GM23338 (cell line): ENCODE results near the gene TRPV5. TPM values are rescaled to one million over a fixed set of nuclear protein-coding genes. Genes with fewer than 3 reads are reported as not detected.

Experiments
- ATAC-seq: fragments of 200-7000 bp; cut with Tn5 transposase; 3 replicates; pipeline ENCODE4 v1.9.1; 2020
- DNase-seq: peaks from one replicate; pipeline ENCODE4 v3.0.0-alpha.2; 2015; ENCODE audit warnings: low spot score
- H2AFZ ChIP-seq: fragments of 200-600 bp; sonication (generic); 2 replicates; pipeline ENCODE4 v1.8.0; 2016; ENCODE audit warnings: antibody characterized with exemption, mild to moderate bottlenecking, moderate library complexity
- H3F3A ChIP-seq: fragments of 200-600 bp; sonication (generic); replicated peaks from 2 replicates; pipeline ENCODE4 v1.8.0; 2017; ENCODE audit warnings: antibody characterized with exemption, mixed run types, low read depth
- H3K27ac ChIP-seq: fragments of 200-600 bp; sonication (generic); 2 replicates; pipeline ENCODE4 v1.6.1; 2016; ENCODE audit warnings: low read depth
- H3K27me3 ChIP-seq: fragments of 200-600 bp; sonication (generic); 2 replicates; pipeline ENCODE4 v1.8.0; 2016; ENCODE audit warnings: mild to moderate bottlenecking, mixed run types, moderate library complexity; ENCODE audit not compliant: insufficient read depth
- H3K36me3 ChIP-seq: fragments of 200-600 bp; sonication (generic); 2 replicates; pipeline ENCODE4 v1.8.0; 2016; ENCODE audit warnings: mild to moderate bottlenecking; ENCODE audit not compliant: insufficient read depth
- H3K4me1 ChIP-seq: fragments of 200-600 bp; sonication (generic); 2 replicates; pipeline ENCODE4 v1.8.0; 2016; ENCODE audit warnings: mild to moderate bottlenecking, moderate library complexity; ENCODE audit not compliant: insufficient read depth
- H3K4me2 ChIP-seq: fragments of 200-600 bp; sonication (generic); 2 replicates; pipeline ENCODE4 v1.7.1; 2017; ENCODE audit warnings: mixed run types
- H3K4me3 ChIP-seq: fragments of 200-600 bp; sonication (generic); 2 replicates; pipeline ENCODE4 v1.6.1; 2016; ENCODE audit warnings: mixed run types
- H3K79me2 ChIP-seq: fragments of 200-600 bp; sonication (generic); replicated peaks from 2 replicates; pipeline ENCODE4 v1.8.0; 2017; ENCODE audit warnings: mild to moderate bottlenecking; ENCODE audit not compliant: insufficient read depth
- H3K9me2 ChIP-seq: fragments of 200-600 bp; sonication (generic); 2 replicates; pipeline ENCODE4 v1.8.0; 2017; ENCODE audit not compliant: insufficient read depth
- H4K20me1 ChIP-seq: fragments of 200-600 bp; sonication (generic); replicated peaks from 2 replicates; pipeline ENCODE4 v1.8.0; 2017; ENCODE audit warnings: mild to moderate bottlenecking; ENCODE audit not compliant: insufficient read depth
- H3K27ac Mint-ChIP-seq: 2 replicates; pipeline ENCODE4 v1.8.0; 2020; ENCODE audit warnings: inconsistent platforms, mild to moderate bottlenecking, moderate library complexity, mixed read lengths
- H3K27me3 Mint-ChIP-seq: 3 replicates; pipeline ENCODE4 v1.8.0; 2022; ENCODE audit warnings: low read depth, mild to moderate bottlenecking, moderate library complexity, mixed read lengths, inconsistent platforms; ENCODE audit not compliant: insufficient read depth, poor library complexity
- H3K36me3 Mint-ChIP-seq: 3 replicates; pipeline ENCODE4 v1.8.0; 2021; ENCODE audit warnings: low read depth, mild to moderate bottlenecking, inconsistent platforms, moderate library complexity, mixed read lengths
- H3K4me1 Mint-ChIP-seq: 3 replicates; pipeline ENCODE4 v1.8.0; 2020; ENCODE audit warnings: mild to moderate bottlenecking, inconsistent platforms, mixed read lengths
- H3K4me3 Mint-ChIP-seq: 3 replicates; pipeline ENCODE4 v1.8.0; 2021; ENCODE audit warnings: moderate library complexity, mild to moderate bottlenecking, inconsistent platforms, mixed read lengths
- H3K9me3 Mint-ChIP-seq: 3 replicates; pipeline ENCODE4 v1.8.0; 2020; ENCODE audit warnings: moderate library complexity, mild to moderate bottlenecking, inconsistent platforms, mixed read lengths
- CREB1 ChIP-seq: fragments of 250-450 bp; sonication (Bioruptor Pico); IDR thresholded peaks from 2 replicates; pipeline ENCODE4 v1.5.0; 2020; ENCODE audit warnings: low read depth, mild to moderate bottlenecking, moderate library complexity
- EZH2phosphoT487 ChIP-seq: fragments of 200-600 bp; sonication (generic); IDR thresholded peaks from one replicate; pipeline ENCODE4 v1.8.1; 2018; ENCODE audit warnings: antibody characterized with exemption; ENCODE audit not compliant: unreplicated experiment
- JUNB ChIP-seq: IDR thresholded peaks from one replicate; pipeline ENCODE4 v1.6.1; 2016; ENCODE audit warnings: antibody characterized with exemption; ENCODE audit not compliant: unreplicated experiment
- NANOG ChIP-seq: IDR thresholded peaks from 2 replicates; pipeline ENCODE4 v1.6.1; 2016; ENCODE audit warnings: antibody characterized with exemption, borderline replicate concordance
- STAT1 ChIP-seq: IDR thresholded peaks from one replicate; pipeline ENCODE4 v1.6.1; 2016; ENCODE audit warnings: antibody characterized with exemption; ENCODE audit not compliant: unreplicated experiment
- ZNF114 ChIP-seq: fragments of 250-450 bp; sonication (Bioruptor Pico); IDR thresholded peaks from 2 replicates; pipeline ENCODE4 v1.5.0; 2020; ENCODE audit warnings: mild to moderate bottlenecking, moderate library complexity
- ZNF331 ChIP-seq: fragments of 250-450 bp; sonication (Bioruptor Pico); IDR thresholded peaks from 2 replicates; pipeline ENCODE4 v1.5.0; 2020; ENCODE audit warnings: low read depth, mild to moderate bottlenecking, moderate library complexity
- polyA plus RNA-seq: library from polyadenylated mRNA; unstranded; fragments of >200 nt; fragmentation: Nextera tagmentation; extraction: Ambion mirVana; gene quantifications from 2 replicates; pipeline ENCODE4 v1.2.1, GENCODE V29; 2016
- total RNA-seq: library from RNA; depleted of rRNA; stranded (reverse); fragments of >200 nt; shearing (Covaris generic); gene quantifications from 2 replicates; pipeline ENCODE4 v1.2.3, GENCODE V29; 2014
- TF ChIP-seq, protein P1 (sequence below): fragments of 250-450 bp; sonication (Bioruptor Pico); IDR thresholded peaks from 2 replicates; pipeline ENCODE4 v1.5.0; 2020; ENCODE audit warnings: mild to moderate bottlenecking, moderate library complexity
- TF ChIP-seq, protein P2 (sequence below): IDR thresholded peaks from 2 replicates; pipeline ENCODE4 v1.6.1; 2016; ENCODE audit warnings: antibody characterized with exemption

TRPV5 gene
- total and polyA plus RNA-seq, 2 experiments from 2014 or later, result not detected

DNA sequence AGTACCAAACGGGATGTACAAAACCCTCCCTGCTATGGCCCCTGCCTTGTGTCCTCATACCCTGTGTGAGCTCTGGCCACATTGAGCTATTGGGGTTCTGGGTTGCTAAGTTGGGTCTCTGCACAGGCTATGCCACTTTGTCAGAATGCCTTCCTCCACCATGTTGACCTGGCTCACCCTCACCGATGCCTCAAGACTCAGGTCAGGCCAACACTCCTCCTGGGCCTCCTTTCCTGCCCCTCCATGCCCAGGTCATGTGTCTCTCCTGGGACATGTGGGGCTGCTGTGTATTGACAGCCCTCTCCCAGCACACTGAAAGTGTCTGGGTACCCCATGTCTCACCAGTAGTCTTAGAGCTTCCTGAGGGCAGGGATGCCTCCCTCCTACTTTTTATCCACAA lies 14.6 kb downstream of the TRPV5 start (continued):
- TF ChIP-seq, protein P1, sequence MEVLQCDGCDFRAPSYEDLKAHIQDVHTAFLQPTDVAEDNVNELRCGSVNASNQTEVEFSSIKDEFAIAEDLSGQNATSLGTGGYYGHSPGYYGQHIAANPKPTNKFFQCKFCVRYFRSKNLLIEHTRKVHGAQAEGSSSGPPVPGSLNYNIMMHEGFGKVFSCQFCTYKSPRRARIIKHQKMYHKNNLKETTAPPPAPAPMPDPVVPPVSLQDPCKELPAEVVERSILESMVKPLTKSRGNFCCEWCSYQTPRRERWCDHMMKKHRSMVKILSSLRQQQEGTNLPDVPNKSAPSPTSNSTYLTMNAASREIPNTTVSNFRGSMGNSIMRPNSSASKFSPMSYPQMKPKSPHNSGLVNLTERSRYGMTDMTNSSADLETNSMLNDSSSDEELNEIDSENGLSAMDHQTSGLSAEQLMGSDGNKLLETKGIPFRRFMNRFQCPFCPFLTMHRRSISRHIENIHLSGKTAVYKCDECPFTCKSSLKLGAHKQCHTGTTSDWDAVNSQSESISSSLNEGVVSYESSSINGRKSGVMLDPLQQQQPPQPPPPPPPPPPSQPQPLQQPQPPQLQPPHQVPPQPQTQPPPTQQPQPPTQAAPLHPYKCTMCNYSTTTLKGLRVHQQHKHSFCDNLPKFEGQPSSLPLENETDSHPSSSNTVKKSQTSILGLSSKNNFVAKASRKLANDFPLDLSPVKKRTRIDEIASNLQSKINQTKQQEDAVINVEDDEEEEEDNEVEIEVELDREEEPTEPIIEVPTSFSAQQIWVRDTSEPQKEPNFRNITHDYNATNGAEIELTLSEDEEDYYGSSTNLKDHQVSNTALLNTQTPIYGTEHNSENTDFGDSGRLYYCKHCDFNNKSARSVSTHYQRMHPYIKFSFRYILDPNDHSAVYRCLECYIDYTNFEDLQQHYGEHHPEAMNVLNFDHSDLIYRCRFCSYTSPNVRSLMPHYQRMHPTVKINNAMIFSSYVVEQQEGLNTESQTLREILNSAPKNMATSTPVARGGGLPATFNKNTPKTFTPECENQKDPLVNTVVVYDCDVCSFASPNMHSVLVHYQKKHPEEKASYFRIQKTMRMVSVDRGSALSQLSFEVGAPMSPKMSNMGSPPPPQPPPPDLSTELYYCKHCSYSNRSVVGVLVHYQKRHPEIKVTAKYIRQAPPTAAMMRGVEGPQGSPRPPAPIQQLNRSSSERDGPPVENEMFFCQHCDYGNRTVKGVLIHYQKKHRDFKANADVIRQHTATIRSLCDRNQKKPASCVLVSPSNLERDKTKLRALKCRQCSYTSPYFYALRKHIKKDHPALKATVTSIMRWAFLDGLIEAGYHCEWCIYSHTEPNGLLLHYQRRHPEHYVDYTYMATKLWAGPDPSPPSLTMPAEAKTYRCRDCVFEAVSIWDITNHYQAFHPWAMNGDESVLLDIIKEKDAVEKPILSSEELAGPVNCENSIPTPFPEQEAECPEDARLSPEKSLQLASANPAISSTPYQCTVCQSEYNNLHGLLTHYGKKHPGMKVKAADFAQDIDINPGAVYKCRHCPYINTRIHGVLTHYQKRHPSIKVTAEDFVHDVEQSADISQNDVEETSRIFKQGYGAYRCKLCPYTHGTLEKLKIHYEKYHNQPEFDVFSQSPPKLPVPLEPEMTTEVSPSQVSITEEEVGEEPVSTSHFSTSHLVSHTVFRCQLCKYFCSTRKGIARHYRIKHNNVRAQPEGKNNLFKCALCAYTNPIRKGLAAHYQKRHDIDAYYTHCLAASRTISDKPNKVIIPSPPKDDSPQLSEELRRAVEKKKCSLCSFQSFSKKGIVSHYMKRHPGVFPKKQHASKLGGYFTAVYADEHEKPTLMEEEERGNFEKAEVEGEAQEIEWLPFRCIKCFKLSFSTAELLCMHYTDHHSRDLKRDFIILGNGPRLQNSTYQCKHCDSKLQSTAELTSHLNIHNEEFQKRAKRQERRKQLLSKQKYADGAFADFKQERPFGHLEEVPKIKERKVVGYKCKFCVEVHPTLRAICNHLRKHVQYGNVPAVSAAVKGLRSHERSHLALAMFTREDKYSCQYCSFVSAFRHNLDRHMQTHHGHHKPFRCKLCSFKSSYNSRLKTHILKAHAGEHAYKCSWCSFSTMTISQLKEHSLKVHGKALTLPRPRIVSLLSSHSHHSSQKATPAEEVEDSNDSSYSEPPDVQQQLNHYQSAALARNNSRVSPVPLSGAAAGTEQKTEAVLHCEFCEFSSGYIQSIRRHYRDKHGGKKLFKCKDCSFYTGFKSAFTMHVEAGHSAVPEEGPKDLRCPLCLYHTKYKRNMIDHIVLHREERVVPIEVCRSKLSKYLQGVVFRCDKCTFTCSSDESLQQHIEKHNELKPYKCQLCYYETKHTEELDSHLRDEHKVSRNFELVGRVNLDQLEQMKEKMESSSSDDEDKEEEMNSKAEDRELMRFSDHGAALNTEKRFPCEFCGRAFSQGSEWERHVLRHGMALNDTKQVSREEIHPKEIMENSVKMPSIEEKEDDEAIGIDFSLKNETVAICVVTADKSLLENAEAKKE (CRISPR knock-in tag), result no peak

DNA sequence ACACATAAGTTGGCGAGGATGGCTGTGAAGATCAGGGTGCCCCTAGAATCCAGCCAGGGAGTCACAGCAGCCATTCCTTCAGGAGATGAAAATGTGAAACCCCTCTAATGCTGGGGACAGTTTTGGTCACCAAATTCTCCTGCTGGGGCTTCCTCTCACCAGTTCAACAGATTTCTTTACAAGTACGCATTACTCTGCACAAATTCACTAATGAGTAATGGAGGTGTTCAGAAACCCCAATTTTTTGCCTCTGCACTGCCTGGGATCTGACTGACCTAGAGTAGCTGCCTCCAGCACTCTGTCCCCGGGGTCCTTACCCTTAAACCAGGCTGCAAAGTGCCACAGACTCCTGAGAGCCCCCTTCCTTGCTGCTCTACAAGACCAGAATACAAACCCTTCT lies 16.1 kb downstream of the TRPV5 start:
- H3K36me3 ChIP-seq, result no peaks in the 10 kb centered on the region
- no peaks in the 10 kb centered on the region; the same call in 2 of the 3 replicates for H3K9me3 Mint-ChIP-seq
- H3K27ac Mint-ChIP-seq, result no peak overlapping the region
- peaks cover 2% of the 10 kb centered on the region; the same call in 1 of the 3 replicates for H3K4me1 Mint-ChIP-seq
- H3K4me3 ChIP-seq, result no peak overlapping the region
- H3K36me3 Mint-ChIP-seq, result no peaks in the 10 kb centered on the region
- H3K4me3 Mint-ChIP-seq, result no peak overlapping the region
- no peak overlapping the region for H3K27ac ChIP-seq
- no peaks in the 10 kb centered on the region for H3K4me1 ChIP-seq
- ATAC-seq, result no peak
- no peaks in the 10 kb centered on the region for H4K20me1 ChIP-seq
- H3F3A ChIP-seq, result no peaks in the 10 kb centered on the region
- no peaks in the 10 kb centered on the region for H3K27me3 ChIP-seq
- no peak overlapping the region for H2AFZ ChIP-seq
- H3K9me2 ChIP-seq, result peaks cover 6% of the 10 kb centered on the region
- TF ChIP-seq, protein P2, sequence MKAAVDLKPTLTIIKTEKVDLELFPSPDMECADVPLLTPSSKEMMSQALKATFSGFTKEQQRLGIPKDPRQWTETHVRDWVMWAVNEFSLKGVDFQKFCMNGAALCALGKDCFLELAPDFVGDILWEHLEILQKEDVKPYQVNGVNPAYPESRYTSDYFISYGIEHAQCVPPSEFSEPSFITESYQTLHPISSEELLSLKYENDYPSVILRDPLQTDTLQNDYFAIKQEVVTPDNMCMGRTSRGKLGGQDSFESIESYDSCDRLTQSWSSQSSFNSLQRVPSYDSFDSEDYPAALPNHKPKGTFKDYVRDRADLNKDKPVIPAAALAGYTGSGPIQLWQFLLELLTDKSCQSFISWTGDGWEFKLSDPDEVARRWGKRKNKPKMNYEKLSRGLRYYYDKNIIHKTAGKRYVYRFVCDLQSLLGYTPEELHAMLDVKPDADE, result no peak
- TF ChIP-seq ZNF114 (CRISPR knock-in tag) (no peak), ZNF331 (CRISPR knock-in tag) (no peak), NANOG (no peak), JUNB (no peak), STAT1 (no peak), EZH2phosphoT487 (no peak), CREB1 (CRISPR knock-in tag) (no peak)
- TF ChIP-seq, protein P1 (CRISPR knock-in tag), result no peak
- no peaks in the 10 kb centered on the region for H3K79me2 ChIP-seq
- H3K27me3 Mint-ChIP-seq, result peaks cover 5% of the 10 kb centered on the region
- H3K4me2 ChIP-seq, result no peak overlapping the region
- no peak for DNase-seq
